PC-3 (cell line): ENCODE data around the gene CACNA1B. TPM values are rescaled to one million over a fixed set of nuclear protein-coding genes. Genes with fewer than 3 reads are reported as not detected.
A peak's percentile ranks its signal among the peaks of the same experiment; 100 is the strongest.

Experiments used
- ATAC-seq: fragments of 200-7000 bp; cut with Tn5 transposase; 2 replicates; pipeline ENCODE4 v1.9.1; 2020; ENCODE audit warnings: mild to moderate bottlenecking, moderate library complexity
- BruUV-seq: library from RNA; stranded (reverse); fragments of 400-500 nt; replicated peaks from 2 replicates; lab custom pipeline; 2021; lab: Mats Ljungman, UMichigan
- CTCF ChIA-PET: fragments of 300-600 bp; sonication (Branson Sonifier 250); formaldehyde crosslinking; loops from one replicate; lab custom pipeline; 2022; ENCODE audit warnings: antibody characterized with exemption; lab: Charles Lee
- POLR2A ChIA-PET: fragments of 300-600 bp; sonication (Branson Sonifier 250); formaldehyde crosslinking; loops from one replicate; lab custom pipeline; 2022; ENCODE audit warnings: antibody characterized with exemption; ENCODE audit not compliant: unreplicated experiment; lab: Charles Lee
- DNase-seq: peaks from one replicate; pipeline ENCODE4 v3.0.0-alpha.2; 2015
- H2AFZ ChIP-seq: fragments of 300-600 bp; sonication (generic); 2 replicates; pipeline ENCODE4 v1.6.0; 2016; ENCODE audit warnings: antibody characterized with exemption, low read length
- H3F3A ChIP-seq: fragments of 300-600 bp; sonication (generic); one replicate; pipeline ENCODE4 v1.6.0; 2017; ENCODE audit warnings: antibody characterized with exemption, low read length, control low read depth, mild to moderate bottlenecking; ENCODE audit not compliant: unreplicated experiment
- H3K27ac ChIP-seq: fragments of 300-600 bp; sonication (generic); 2 replicates; pipeline ENCODE4 v1.5.1; 2016; ENCODE audit warnings: mild to moderate bottlenecking, low read length
- H3K27me3 ChIP-seq: fragments of 300-600 bp; sonication (generic); 2 replicates; pipeline ENCODE4 v1.6.1; 2016; ENCODE audit warnings: low read length, mixed read lengths
- H3K36me3 ChIP-seq: fragments of 300-600 bp; sonication (generic); 2 replicates; pipeline ENCODE4 v1.6.1; 2016; ENCODE audit warnings: low read depth, mixed run types, low read length, mixed read lengths
- H3K4me1 ChIP-seq: fragments of 300-600 bp; sonication (generic); 2 replicates; pipeline ENCODE4 v1.5.1; 2016; ENCODE audit warnings: low read length; ENCODE audit not compliant: insufficient read depth
- H3K4me2 ChIP-seq: fragments of 300-600 bp; sonication (generic); 2 replicates; pipeline ENCODE4 v1.6.0; 2016; ENCODE audit warnings: low read length
- H3K4me3 ChIP-seq: fragments of 300-600 bp; sonication (generic); 2 replicates; pipeline ENCODE4 v1.5.1; 2016; ENCODE audit warnings: mild to moderate bottlenecking, low read length, mixed read lengths
- H3K79me2 ChIP-seq: fragments of 300-600 bp; sonication (generic); 2 replicates; pipeline ENCODE4 v1.6.1; 2017; ENCODE audit warnings: low read length, mixed read lengths
- H3K9ac ChIP-seq: fragments of 300-600 bp; sonication (generic); 2 replicates; pipeline ENCODE4 v1.6.0; 2016; ENCODE audit warnings: mild to moderate bottlenecking, low read length
- H3K9me2 ChIP-seq: fragments of 300-600 bp; sonication (generic); replicated peaks from 2 replicates; pipeline ENCODE4 v1.6.1; 2016; ENCODE audit warnings: mixed run types, low read length, mixed read lengths
- H3K9me3 ChIP-seq: fragments of 300-600 bp; sonication (generic); 2 replicates; pipeline ENCODE4 v1.6.1; 2016; ENCODE audit warnings: low read length, mixed read lengths
- H4K20me1 ChIP-seq: fragments of 300-600 bp; sonication (generic); 2 replicates; pipeline ENCODE4 v1.6.1; 2016; ENCODE audit warnings: low read length, mixed read lengths
- CTCF ChIP-seq: fragments of 300-600 bp; sonication (generic); conservative IDR thresholded peaks from 2 replicates; pipeline ENCODE4 v1.5.1; 2017; ENCODE audit warnings: antibody characterized with exemption, low read depth, mild to moderate bottlenecking, low read length
- EZH2 ChIP-seq: fragments of 300-600 bp; sonication (generic); IDR thresholded peaks from one replicate; pipeline ENCODE4 v1.6.1; 2017; ENCODE audit warnings: antibody characterized with exemption, mild to moderate bottlenecking, low read length; ENCODE audit not compliant: unreplicated experiment
- EZH2phosphoT487 ChIP-seq: fragments of 300-600 bp; sonication (generic); IDR thresholded peaks from 2 replicates; pipeline ENCODE4 v1.6.1; 2018; ENCODE audit warnings: mild to moderate bottlenecking, antibody characterized with exemption, low read length, borderline replicate concordance
- intact Hi-C: fragments of 100-400 bp; cut with micrococcal nuclease; formaldehyde crosslinking; loops from 2 replicates; pipeline ENCODE4 v1.9.0; 2023
- total RNA-seq: library from RNA; depleted of rRNA; stranded (reverse); fragments of >200 nt; gene quantifications from 2 replicates; pipeline ENCODE4 v1.2.3, GENCODE V29; 2014

Gene CACNA1B
- total RNA-seq, 1 experiment from 2014 or later: not detected

GRCh38 chr9:138066049-138066448, 188.5 kb downstream of the CACNA1B start:
- H3K79me2 ChIP-seq: no peaks in the 10 kb centered on the region
- peaks cover 11% of the 10 kb centered on the region; the same call in 1 of the 2 replicates for H3K27me3 ChIP-seq
- TF ChIP-seq EZH2 (no peak), CTCF (peak; percentile 18; the same call in 1 of the 2 replicates)
- H3K36me3 ChIP-seq: no peaks in the 10 kb centered on the region
- no peak overlapping the region for H3K27ac ChIP-seq
- no peak for DNase-seq
- no peak for ATAC-seq
- CTCF ChIA-PET: no interaction called here
- H2AFZ ChIP-seq: no peak overlapping the region
- no peaks in the 10 kb centered on the region for H3K4me1 ChIP-seq
- no peaks in the 10 kb centered on the region for H3F3A ChIP-seq
- no TSS peak for BruUV-seq
- no peaks in the 10 kb centered on the region for H3K9me2 ChIP-seq
- no peaks in the 10 kb centered on the region for H3K9me3 ChIP-seq
- POLR2A ChIA-PET: no interaction called here
- H4K20me1 ChIP-seq: no peaks in the 10 kb centered on the region
- no peak overlapping the region for H3K4me3 ChIP-seq
- no peak overlapping the region for H3K9ac ChIP-seq
- H3K4me2 ChIP-seq: no peak overlapping the region
- intact Hi-C loops: no loop called here

- intact Hi-C loops: no loop called here
- H3K27me3 ChIP-seq: peaks cover 11% of the 10 kb centered on the region; the same call in 1 of the 2 replicates
These were observed 190.2 kb downstream of the CACNA1B start for GRCh38 chr9:138067613-138068367.

More at GRCh38 chr9:138067613-138068367, 190.2 kb downstream of the CACNA1B start:
- H2AFZ ChIP-seq: no peak overlapping the region
- no peak overlapping the region for H3K27ac ChIP-seq
- no peaks in the 10 kb centered on the region for H3K79me2 ChIP-seq
- CTCF ChIA-PET: no interaction called here
- DNase-seq: no peak
- no peak overlapping the region for H3K4me3 ChIP-seq
- no TSS peak for BruUV-seq
- H3K9ac ChIP-seq: no peak overlapping the region
- no peaks in the 10 kb centered on the region for H3F3A ChIP-seq
- H3K36me3 ChIP-seq: no peaks in the 10 kb centered on the region
- H3K9me3 ChIP-seq: no peaks in the 10 kb centered on the region
- H3K4me1 ChIP-seq: no peaks in the 10 kb centered on the region
- no peak overlapping the region for H3K4me2 ChIP-seq
- TF ChIP-seq EZH2 (no peak), CTCF (no peak), EZH2phosphoT487 (no peak)
- POLR2A ChIA-PET: no interaction called here
- H4K20me1 ChIP-seq: no peaks in the 10 kb centered on the region
- no peak for ATAC-seq
- no peaks in the 10 kb centered on the region for H3K9me2 ChIP-seq
